ENCODE results near the gene APBB1IP.

Gene APBB1IP

GRCh38 chr10:26481914-26482550 is 43.9 kb downstream of the APBB1IP start (continued):
- TF ChIP-seq KLF7 (tag by site-specific recombination; IDR thresholded peaks at IDR 0.05; ENCODE audit: borderline replicate concordance): no peak
- TF ChIP-seq ZSCAN5A (tag by site-specific recombination; IDR thresholded peaks at IDR 0.05): no peak

GRCh38 chr10:26483554-26483953 is 45.4 kb downstream of the APBB1IP start:
- Histone ChIP-seq H3K27ac (ENCODE audit: extremely low read depth, low read depth, low read length) (no peak overlapping the region), H3K36me3 (ENCODE audit: control insufficient read depth in 2 of 2, insufficient read depth in 1 of 2, low read length in 2 of 2) (no peaks in the 10 kb centered on the region), H3K9me3 (ENCODE audit: control insufficient read depth, insufficient read depth, low read depth, low read length) (no peaks in the 10 kb centered on the region), H3K4me1 (ENCODE audit: control insufficient read depth, insufficient read depth, low read length) (no peaks in the 10 kb centered on the region), H3K4me3 (ENCODE audit: low read depth, low read length) (no peak overlapping the region)
- ChIA-PET CTCF (no interaction called here), POLR2A (no interaction called here)
- no peak for TF ChIP-seq ZNF626 (tag by site-specific recombination; IDR thresholded peaks at IDR 0.05)
- no peak for TF ChIP-seq ZSCAN4 (tag by site-specific recombination; IDR thresholded peaks at IDR 0.05)
- no peak for TF ChIP-seq SP3 (tag by site-specific recombination; IDR thresholded peaks at IDR 0.05)
- TF ChIP-seq KLF9 (tag by site-specific recombination; IDR thresholded peaks at IDR 0.05; ENCODE audit: low read depth): no peak
- no peak for TF ChIP-seq ZNF449 (tag by site-specific recombination; IDR thresholded peaks at IDR 0.05)
- no peak for TF ChIP-seq ZNF549 (tag by site-specific recombination; IDR thresholded peaks at IDR 0.05)

GRCh38 chr10:26485150-26485941 is 47.2 kb downstream of the APBB1IP start:
- CTCF ChIA-PET: no interaction called here
- POLR2A ChIA-PET: no interaction called here
- Histone ChIP-seq H3K4me1 (ENCODE audit: control insufficient read depth, insufficient read depth, low read length) (no peaks in the 10 kb centered on the region), H3K9me3 (ENCODE audit: control insufficient read depth, insufficient read depth, low read depth, low read length) (no peaks in the 10 kb centered on the region), H3K27ac (ENCODE audit: extremely low read depth, low read depth, low read length) (no peak overlapping the region), H3K36me3 (ENCODE audit: control insufficient read depth in 2 of 2, insufficient read depth in 1 of 2, low read length in 2 of 2) (no peaks in the 10 kb centered on the region), H3K4me3 (ENCODE audit: low read depth, low read length) (no peak overlapping the region)
- no peak for TF ChIP-seq ZNF785 (tag by site-specific recombination; IDR thresholded peaks at IDR 0.05)
- no peak for TF ChIP-seq ATF2 (tag by site-specific recombination; IDR thresholded peaks at IDR 0.05; ENCODE audit: low read depth)
- no peak for TF ChIP-seq MEIS1 (CRISPR knock-in tag; IDR thresholded peaks at IDR 0.05; ENCODE audit: borderline replicate concordance)
- no peak for TF ChIP-seq ZNF549 (tag by site-specific recombination; IDR thresholded peaks at IDR 0.05)
- no peak for TF ChIP-seq ZNF350 (tag by site-specific recombination; IDR thresholded peaks at IDR 0.05)
- TF ChIP-seq REST (tag by site-specific recombination; IDR thresholded peaks at IDR 0.05): no peak
- TF ChIP-seq SCRT2 (tag by site-specific recombination; IDR thresholded peaks at IDR 0.05): no peak

All from HEK293 (cell line).